Measurements from ENCODE around the gene TRIM44. TPM values are rescaled to one million over a fixed set of nuclear protein-coding genes. Genes with fewer than 3 reads are reported as not detected.

TRIM44 gene
- total and polyA plus RNA-seq, 2 donors (not counting 3 experiments of a cell fraction or from before 2014, with no cell fraction given) = 31.7 to 72.0 TPM

DNA sequence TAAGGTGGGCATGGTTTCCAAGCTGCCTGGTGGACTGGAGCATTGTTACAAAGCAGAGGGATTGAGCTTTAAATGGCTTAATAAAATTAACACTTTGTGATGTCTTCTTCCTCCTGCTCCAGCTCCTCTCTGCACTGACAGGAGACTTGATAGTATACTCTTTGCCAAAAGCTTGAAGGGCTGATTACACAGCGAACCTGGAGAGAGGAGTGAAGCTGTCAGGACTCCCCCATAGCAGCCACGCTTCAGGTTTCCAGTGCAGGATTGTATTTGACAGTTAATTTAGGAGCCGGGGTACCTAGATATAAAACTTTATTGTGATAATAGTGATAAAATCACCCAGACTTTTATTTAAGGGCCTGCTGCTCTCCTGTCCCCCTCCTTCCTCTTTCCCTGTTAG, 50.0 kb downstream of the TRIM44 start:
- intact Hi-C loops (cut with micrococcal nuclease) (loop anchor here (5.0 to 10.0 kb wide), 2 partner anchors 95 to 422 kb away; partner anchors contain the start of gene FJX1), dilution Hi-C loops (cut with MboI; ENCODE audit: extremely low pct_ligation_motif_present, low sequenced_read_pairs) (no loop called here)

More for the DNA sequence above, 50.0 kb downstream of the TRIM44 start:
- Histone ChIP-seq H3K27ac (ENCODE audit: insufficient read depth, low read depth, low read length) (no peak overlapping the region), H3K4me2 (ENCODE audit: insufficient read depth, low read length) (no peak overlapping the region), H3K79me2 (ENCODE audit: control insufficient read depth, insufficient read depth, low read length) (peaks cover 2% of the 10 kb centered on the region), H3K4me3 (replicated peaks in 1 of 3; ENCODE audit: insufficient read depth in 1 of 3, low read depth in 1 of 3, low read length in 3 of 3) (no peak overlapping the region), H3K9me3 (replicated peaks; ENCODE audit: control insufficient read depth, insufficient read depth, low read length) (no peaks in the 10 kb centered on the region), H3K9me1 (replicated peaks; ENCODE audit: control insufficient read depth, extremely low read depth, insufficient read depth, low read length) (no peaks in the 10 kb centered on the region), H3K9ac (replicated peaks; ENCODE audit: extremely low read depth, insufficient read depth, low read length) (no peak overlapping the region), H2AFZ (ENCODE audit: low read depth, low read length) (no peak overlapping the region), H4K20me1 (replicated peaks; ENCODE audit: control insufficient read depth, extremely low read depth, insufficient read depth, low read length) (peaks cover 2% of the 10 kb centered on the region), H3K4me1 (ENCODE audit: control insufficient read depth, extremely low read depth, insufficient read depth, low read length) (no peaks in the 10 kb centered on the region), H3K27me3 (ENCODE audit: control insufficient read depth in 2 of 2, insufficient read depth in 2 of 2, low read length in 2 of 2) (no peaks in the 10 kb centered on the region), H3K36me3 (ENCODE audit: control insufficient read depth in 2 of 2, extremely low read depth in 1 of 2, insufficient read depth in 2 of 2, low read length in 2 of 2) (no peaks in the 10 kb centered on the region)
- TF ChIP-seq EZH2 (IDR thresholded peaks at IDR 0.05; ENCODE audit: borderline replicate concordance, low read depth, low read length, severe bottlenecking) (no peak), POLR2AphosphoS5 (IDR thresholded peaks at IDR 0.05; ENCODE audit: insufficient read depth, low read depth, low read length) (no peak), MYC (IDR thresholded peaks at IDR 0.05; ENCODE audit: low read depth, low read length) (no peak), FOS (IDR thresholded peaks at IDR 0.05; ENCODE audit: borderline replicate concordance, insufficient read depth, low read length) (no peak), GATA2 (IDR thresholded peaks at IDR 0.05; ENCODE audit: insufficient read depth, insufficient read length, low read depth, low read length) (no peak), JUN (IDR thresholded peaks at IDR 0.05; ENCODE audit: borderline replicate concordance, insufficient read depth, insufficient read length, low read depth) (no peak), POLR2A (IDR thresholded peaks at IDR 0.05; ENCODE audit: low read depth, low read length) (no peak)
- TF ChIP-seq, protein P1, sequence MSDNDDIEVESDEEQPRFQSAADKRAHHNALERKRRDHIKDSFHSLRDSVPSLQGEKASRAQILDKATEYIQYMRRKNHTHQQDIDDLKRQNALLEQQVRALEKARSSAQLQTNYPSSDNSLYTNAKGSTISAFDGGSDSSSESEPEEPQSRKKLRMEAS (IDR thresholded peaks at IDR 0.05; ENCODE audit: insufficient read depth, insufficient read length) = no peak
- TF ChIP-seq, protein P2, sequence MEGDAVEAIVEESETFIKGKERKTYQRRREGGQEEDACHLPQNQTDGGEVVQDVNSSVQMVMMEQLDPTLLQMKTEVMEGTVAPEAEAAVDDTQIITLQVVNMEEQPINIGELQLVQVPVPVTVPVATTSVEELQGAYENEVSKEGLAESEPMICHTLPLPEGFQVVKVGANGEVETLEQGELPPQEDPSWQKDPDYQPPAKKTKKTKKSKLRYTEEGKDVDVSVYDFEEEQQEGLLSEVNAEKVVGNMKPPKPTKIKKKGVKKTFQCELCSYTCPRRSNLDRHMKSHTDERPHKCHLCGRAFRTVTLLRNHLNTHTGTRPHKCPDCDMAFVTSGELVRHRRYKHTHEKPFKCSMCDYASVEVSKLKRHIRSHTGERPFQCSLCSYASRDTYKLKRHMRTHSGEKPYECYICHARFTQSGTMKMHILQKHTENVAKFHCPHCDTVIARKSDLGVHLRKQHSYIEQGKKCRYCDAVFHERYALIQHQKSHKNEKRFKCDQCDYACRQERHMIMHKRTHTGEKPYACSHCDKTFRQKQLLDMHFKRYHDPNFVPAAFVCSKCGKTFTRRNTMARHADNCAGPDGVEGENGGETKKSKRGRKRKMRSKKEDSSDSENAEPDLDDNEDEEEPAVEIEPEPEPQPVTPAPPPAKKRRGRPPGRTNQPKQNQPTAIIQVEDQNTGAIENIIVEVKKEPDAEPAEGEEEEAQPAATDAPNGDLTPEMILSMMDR (IDR thresholded peaks at IDR 0.05; ENCODE audit: extremely low read depth in 1 of 2, insufficient read depth in 1 of 2, low read depth in 1 of 2, low read length in 2 of 2) = no peak
- FAIRE-seq (no peak), DNase-seq (ENCODE audit: low read depth, low spot score) (no peak)
- no TSS peak for BruUV-seq (replicated peaks)
- ChIA-PET POLR2A (no interaction called here), CTCF (interaction anchor here (1.2 to 2.5 kb wide), 2 partner anchors 11 to 109 kb away, joined by 3 to 34 read pairs; no protein-coding TSS in a partner anchor)
